Esophagus squamous epithelium (tissue), 5 donors: Measurements from ENCODE around the gene GLIS1. TPM values are rescaled to one million over a fixed set of nuclear protein-coding genes. Genes with fewer than 3 reads are reported as not detected.

Experiments
- DNase-seq: peaks from one replicate; lab custom pipeline; 2025; lab: John Stamatoyannopoulos, UW
- H3K27ac ChIP-seq, 4 donors: fragments of 200-600 bp; sonication (generic); one replicate each; pipeline ENCODE4 v1.5.1; 2016 to 2019; ENCODE audit warnings: mild to moderate bottlenecking in 1 of 4
- H3K27me3 ChIP-seq, 4 donors: fragments of 200-600 bp; sonication (generic); 1 replicate in 3 of 4; 2 replicates in 1 of 4; pipeline versions ENCODE4 v1.5.1 to v1.6.0; 2017 to 2021; ENCODE audit warnings: antibody characterized with exemption in 1 of 4
- H3K36me3 ChIP-seq, 3 donors: fragments of 200-600 bp; sonication (generic); one replicate each; pipeline ENCODE4 v1.5.1; 2016 to 2019
- H3K4me1 ChIP-seq, 3 donors: fragments of 200-600 bp; sonication (generic); one replicate each; pipeline ENCODE4 v1.5.1; 2017 to 2019
- H3K4me3 ChIP-seq, 4 donors: fragments of 200-600 bp; sonication (generic); 1 replicate in 3 of 4; 2 replicates in 1 of 4; pipeline ENCODE4 v1.5.1; 2016 to 2019; ENCODE audit warnings: mild to moderate bottlenecking in 2 of 4, moderate library complexity in 1 of 4
- H3K9me3 ChIP-seq, 3 donors: fragments of 200-600 bp; sonication (generic); one replicate each; pipeline ENCODE4 v1.5.1; 2016 to 2019
- POLR2A ChIP-seq, 4 donors: fragments of 450-650 bp; IDR thresholded peaks; one replicate each; pipeline ENCODE4 v1.6.1; 2017; ENCODE audit warnings: antibody characterized with exemption in 4 of 4, mild to moderate bottlenecking in 4 of 4, moderate library complexity in 3 of 4
- WGBS, 2 donors: methylation state at CpG; one replicate each; pipeline ENCODE4 v1.1.5; 2018; 5-methylcytosine and 5-hydroxymethylcytosine counted together
- intact Hi-C: fragments of 100-400 bp; cut with DNase I; formaldehyde crosslinking; loops from one replicate; pipeline ENCODE4 v1.15.0; 2022
- total RNA-seq, 4 donors: library from RNA; depleted of rRNA; stranded (reverse); fragments of >200 nt; gene quantifications; one replicate each; pipeline ENCODE4 v1.1.0, GENCODE V29; 2016
- TF ChIP-seq, protein P1 (sequence below), 6 experiments: fragments of 450-650 bp in 4 of 6; fragments of 200-600 bp in 2 of 6; sonication (generic) in 2 of 6; IDR thresholded peaks; one replicate each; pipeline ENCODE4 v1.5.1; 2016 to 2019; ENCODE audit warnings: antibody characterized with exemption in 6 of 6, mild to moderate bottlenecking in 4 of 6, moderate library complexity in 4 of 6
- donor health status: DM: yes; HTN: yes; CAD: no.

GLIS1 gene
- total RNA-seq, 4 donors from 2014 or later, result 0.57 TPM; not detected in 3

DNA sequence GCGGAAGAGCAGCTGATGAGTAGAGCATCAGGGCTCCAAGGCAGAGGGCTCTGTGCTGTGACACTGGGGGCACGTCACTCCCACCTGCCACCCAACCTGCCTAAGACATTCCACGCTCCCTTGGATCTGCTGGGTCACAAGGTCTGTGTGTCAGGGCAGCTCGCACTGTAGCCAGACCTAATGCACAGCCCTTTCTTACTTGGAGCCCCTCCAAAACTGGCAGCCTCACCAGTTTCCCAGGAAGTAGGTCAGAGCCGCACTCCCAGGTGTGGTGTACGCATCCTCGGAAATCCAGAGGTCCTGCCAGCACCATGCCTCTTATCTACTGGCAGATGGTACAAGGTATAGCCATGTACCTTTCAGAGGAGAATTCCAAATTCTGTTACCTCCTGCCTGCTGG, 257.5 kb downstream of the GLIS1 start:
- H3K4me1 ChIP-seq, result peaks cover 0 to 6% (median 5%) of the 10 kb centered on the region in 3 donors
- WGBS, 2 donors, result 80 to 95% methylated on average over 7 of the region's 7 CpGs
- no peaks in the 10 kb centered on the region for H3K9me3 ChIP-seq
- peaks cover 0 to 52% (median 0%) of the 10 kb centered on the region in 4 donors for H3K27me3 ChIP-seq
- no peak for DNase-seq
- no peaks in the 10 kb centered on the region for H3K36me3 ChIP-seq
- TF ChIP-seq, protein P1, sequence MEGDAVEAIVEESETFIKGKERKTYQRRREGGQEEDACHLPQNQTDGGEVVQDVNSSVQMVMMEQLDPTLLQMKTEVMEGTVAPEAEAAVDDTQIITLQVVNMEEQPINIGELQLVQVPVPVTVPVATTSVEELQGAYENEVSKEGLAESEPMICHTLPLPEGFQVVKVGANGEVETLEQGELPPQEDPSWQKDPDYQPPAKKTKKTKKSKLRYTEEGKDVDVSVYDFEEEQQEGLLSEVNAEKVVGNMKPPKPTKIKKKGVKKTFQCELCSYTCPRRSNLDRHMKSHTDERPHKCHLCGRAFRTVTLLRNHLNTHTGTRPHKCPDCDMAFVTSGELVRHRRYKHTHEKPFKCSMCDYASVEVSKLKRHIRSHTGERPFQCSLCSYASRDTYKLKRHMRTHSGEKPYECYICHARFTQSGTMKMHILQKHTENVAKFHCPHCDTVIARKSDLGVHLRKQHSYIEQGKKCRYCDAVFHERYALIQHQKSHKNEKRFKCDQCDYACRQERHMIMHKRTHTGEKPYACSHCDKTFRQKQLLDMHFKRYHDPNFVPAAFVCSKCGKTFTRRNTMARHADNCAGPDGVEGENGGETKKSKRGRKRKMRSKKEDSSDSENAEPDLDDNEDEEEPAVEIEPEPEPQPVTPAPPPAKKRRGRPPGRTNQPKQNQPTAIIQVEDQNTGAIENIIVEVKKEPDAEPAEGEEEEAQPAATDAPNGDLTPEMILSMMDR (IDR thresholded peaks at IDR 0.05), result no peak
- TF ChIP-seq POLR2A (IDR thresholded peaks at IDR 0.05), result no peak
- H3K4me3 ChIP-seq, result no peak overlapping the region
- no peak overlapping the region for H3K27ac ChIP-seq
- intact Hi-C loops, result loop anchor here (10.0 kb wide), 1 partner anchor 273 kb away; no protein-coding TSS in a partner anchor

GRCh38 chr1:53480678-53481077, 258.3 kb downstream of the GLIS1 start:
- no peaks in the 10 kb centered on the region for H3K36me3 ChIP-seq
- TF ChIP-seq POLR2A (IDR thresholded peaks at IDR 0.05), result no peak
- TF ChIP-seq, protein P1 (IDR thresholded peaks at IDR 0.05), result no peak
- no peak for DNase-seq
- no peak overlapping the region for H3K27ac ChIP-seq
- H3K9me3 ChIP-seq, result no peaks in the 10 kb centered on the region
- WGBS, 2 donors, result 81 to 90% methylated on average over 9 to 11 of the region's 11 CpGs
- peaks cover 0 to 50% (median 0%) of the 10 kb centered on the region in 4 donors for H3K27me3 ChIP-seq
- H3K4me3 ChIP-seq, result no peak overlapping the region
- peaks cover 0 to 5% (median 4%) of the 10 kb centered on the region in 3 donors for H3K4me1 ChIP-seq
- intact Hi-C loops, result loop anchor here (10.0 kb wide), 1 partner anchor 274 kb away; no protein-coding TSS in a partner anchor

GRCh38 chr1:53478502-53478818, 260.5 kb downstream of the GLIS1 start:
- TF ChIP-seq POLR2A (IDR thresholded peaks at IDR 0.05), result no peak
- TF ChIP-seq, protein P1 (IDR thresholded peaks at IDR 0.05), result no peak
- intact Hi-C loops, result no loop called here
- H3K36me3 ChIP-seq, result no peaks in the 10 kb centered on the region
- no peaks in the 10 kb centered on the region for H3K4me1 ChIP-seq
- DNase-seq, result no peak
- H3K4me3 ChIP-seq, result no peak overlapping the region
- H3K27me3 ChIP-seq, result peaks cover 0 to 28% (median 0%) of the 10 kb centered on the region in 4 donors
- H3K27ac ChIP-seq, result no peak overlapping the region
- WGBS, 2 donors, result 80 to 95% methylated on average over 2 of the region's 2 CpGs
- no peaks in the 10 kb centered on the region for H3K9me3 ChIP-seq

DNA sequence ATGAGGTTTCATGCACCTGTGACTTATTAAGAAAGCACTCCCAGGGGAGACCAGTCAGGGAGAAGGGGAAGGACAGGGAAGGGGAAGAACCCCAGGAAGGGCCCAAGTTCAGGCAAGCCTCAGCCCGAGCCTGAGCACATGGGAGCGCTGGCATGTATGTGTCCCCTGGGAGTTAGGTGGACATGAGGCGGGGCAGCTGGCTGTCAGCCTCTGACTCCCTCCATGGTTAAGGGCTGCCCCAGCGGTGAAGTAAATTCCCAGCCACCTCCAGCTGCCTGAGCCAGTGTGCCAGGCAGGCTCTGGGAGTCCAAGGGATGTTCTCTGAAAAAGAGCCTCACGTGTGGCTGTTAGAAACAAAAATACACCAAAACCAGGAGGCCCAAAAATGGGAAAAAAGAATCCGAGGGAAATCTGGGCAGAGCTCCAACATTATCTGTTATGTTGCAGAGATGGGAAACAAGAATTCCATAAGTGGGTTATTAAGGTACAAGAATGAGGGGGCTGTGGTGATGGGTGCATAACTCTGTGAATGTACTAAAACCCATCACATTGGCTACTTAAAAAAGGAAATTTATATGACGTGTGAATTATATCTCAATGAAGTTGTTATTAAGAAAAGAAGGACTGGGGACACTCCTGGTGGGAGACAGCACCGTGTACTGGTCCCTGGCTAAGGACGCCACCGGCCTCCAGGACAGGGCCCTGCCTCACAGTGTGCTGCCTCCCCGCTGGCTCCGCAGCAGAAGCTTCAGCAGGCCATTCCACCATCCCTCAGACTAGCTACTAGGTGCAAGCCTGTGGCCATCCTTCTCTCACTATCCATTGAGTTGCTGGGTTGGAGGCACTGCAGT, 261.1 kb downstream of the GLIS1 start:
- Histone ChIP-seq H3K4me1 (no peaks in the 10 kb centered on the region), H3K9me3 (no peaks in the 10 kb centered on the region), H3K36me3 (no peaks in the 10 kb centered on the region), H3K4me3 (no peak overlapping the region), H3K27ac (no peak overlapping the region), H3K27me3 (peaks cover 0 to 23% (median 0%) of the 10 kb centered on the region in 4 donors)
- no peak for DNase-seq
- intact Hi-C loops, result no loop called here
- no peak for TF ChIP-seq POLR2A (IDR thresholded peaks at IDR 0.05)
- TF ChIP-seq, protein P1 (IDR thresholded peaks at IDR 0.05), result no peak
- WGBS, 2 donors, result 70 to 82% methylated on average over 8 to 12 of the region's 12 CpGs

DNA sequence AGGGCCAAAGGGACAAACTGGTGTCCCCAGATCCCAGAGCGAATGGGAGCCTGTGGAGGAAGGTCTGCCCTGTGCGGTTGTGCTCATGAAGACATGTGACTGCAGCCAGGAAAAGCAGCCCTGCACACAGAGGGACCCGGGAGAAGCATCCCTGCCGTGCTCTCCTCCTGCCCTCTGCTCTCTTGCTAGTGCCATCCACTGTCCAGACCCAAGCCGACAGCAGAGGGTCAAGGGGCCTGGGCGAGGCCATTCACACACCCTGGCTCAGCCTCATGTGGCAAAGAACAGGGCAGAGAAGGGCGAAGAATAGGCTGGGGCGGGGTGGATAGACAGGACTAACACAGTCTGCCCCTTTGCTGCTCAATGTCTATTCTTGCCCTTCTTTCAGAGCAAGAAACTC, 262.4 kb downstream of the GLIS1 start:
- DNase-seq, result no peak
- TF ChIP-seq POLR2A (IDR thresholded peaks at IDR 0.05), result no peak
- TF ChIP-seq, protein P1 (IDR thresholded peaks at IDR 0.05), result no peak
- Histone ChIP-seq H3K4me3 (no peak overlapping the region), H3K36me3 (no peaks in the 10 kb centered on the region), H3K27ac (no peak overlapping the region), H3K9me3 (no peaks in the 10 kb centered on the region), H3K4me1 (no peaks in the 10 kb centered on the region), H3K27me3 (peaks cover 0 to 20% (median 0%) of the 10 kb centered on the region in 4 donors)
- WGBS, 2 donors, result 83 to 90% methylated on average over 5 to 8 of the region's 8 CpGs
- intact Hi-C loops, result no loop called here
